HG03108 (cell line): ENCODE measurements around the gene OTULINL.
A peak's percentile ranks its signal among the peaks of the same experiment; 100 is the strongest.

ENCODE experiments used
- ATAC-seq: cut with Tn5 transposase; IDR thresholded peaks from one replicate; pipeline ENCODE4 v1.9.1; 2021; ENCODE audit warnings: moderate library complexity; ENCODE audit not compliant: unreplicated experiment

OTULINL gene

DNA sequence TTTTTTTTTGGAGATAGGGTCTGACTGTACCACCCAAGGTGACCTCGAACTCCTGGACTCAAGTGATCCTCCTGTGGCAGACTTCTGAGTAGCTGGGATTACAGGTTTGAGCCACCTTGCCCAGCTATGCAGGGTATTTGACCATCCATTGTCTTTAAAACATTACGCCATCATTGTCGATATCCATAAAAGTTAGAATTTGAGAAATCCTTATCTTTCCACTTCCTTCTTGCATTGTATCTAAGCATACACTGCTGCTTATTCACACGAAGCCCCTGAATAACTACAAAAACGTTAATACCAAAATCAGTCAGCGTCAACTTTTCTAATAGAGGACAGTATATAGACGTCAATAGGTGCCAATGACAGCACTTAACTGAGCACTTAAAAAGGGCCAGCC, 5.4 kb upstream of the OTULINL start:
- no peak for ATAC-seq

DNA sequence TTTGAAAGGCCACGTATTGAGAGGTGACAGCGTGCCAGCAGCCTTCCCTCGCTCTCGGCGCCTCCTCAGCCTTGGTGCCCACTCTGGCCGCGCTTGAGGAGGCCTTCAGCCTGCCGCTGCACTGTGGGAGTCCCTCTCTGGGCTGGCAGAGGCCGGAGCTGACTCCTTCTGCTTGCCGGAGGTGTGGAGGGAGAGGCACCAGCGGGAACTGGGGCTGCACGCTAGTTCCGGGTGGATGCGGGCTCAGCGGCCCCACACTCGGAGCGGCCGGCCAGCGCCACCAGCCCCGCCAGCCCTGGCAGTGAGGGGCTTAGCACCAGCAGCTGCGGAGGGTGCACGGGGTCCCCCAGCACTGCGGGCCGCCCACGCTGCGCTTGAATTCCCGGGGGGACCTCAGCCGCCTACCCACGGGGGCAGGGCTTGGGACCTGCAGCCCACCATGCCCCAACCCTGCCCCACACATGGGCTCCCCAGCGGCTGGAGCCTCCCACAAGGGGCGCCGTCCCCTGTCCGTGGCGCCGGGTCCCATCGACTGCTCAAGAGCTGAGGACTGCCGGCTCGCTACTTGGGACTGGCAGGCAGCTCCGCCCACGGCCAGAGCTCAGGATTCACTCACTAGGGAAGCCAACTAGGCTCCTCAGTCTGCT, 4.4 kb upstream of the OTULINL start:
- ATAC-seq, result no peak

- ATAC-seq, result no peak
These were observed 3.6 kb upstream of the OTULINL start for GRCh38 chr5:14577971-14578370.

GRCh38 chr5:14579246-14579645, 2.3 kb upstream of the OTULINL start:
- ATAC-seq, result no peak

DNA sequence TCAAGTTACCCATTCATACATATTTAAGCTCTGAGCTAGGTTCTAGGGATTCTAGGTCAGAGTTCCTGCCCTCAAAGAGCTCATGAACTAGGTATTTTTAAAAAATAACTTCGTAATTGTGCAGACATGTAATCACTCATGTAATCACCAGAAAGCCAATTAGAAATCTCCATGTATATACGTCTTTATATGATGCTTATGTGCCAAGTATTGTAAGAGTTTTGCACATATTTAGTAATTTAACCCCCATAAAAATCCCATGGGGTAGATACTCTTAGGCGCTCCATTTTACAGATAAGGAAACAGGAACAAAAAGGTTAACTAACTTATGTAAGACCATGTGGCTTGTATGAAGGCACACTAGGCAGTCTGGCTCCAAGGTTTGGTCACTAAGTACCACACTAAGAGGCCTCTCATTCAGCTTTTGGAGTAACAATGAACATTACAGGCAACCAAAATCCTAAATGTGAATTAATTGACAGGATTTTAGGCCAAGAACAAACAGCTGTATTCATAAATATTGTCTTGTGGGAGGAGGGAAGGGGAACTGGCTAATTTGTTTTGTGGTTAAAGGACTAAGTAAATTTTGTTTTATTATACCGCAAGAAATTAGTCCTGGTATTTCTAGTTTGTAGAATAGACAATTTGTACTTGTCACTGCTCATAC, 1.7 kb upstream of the OTULINL start:
- ATAC-seq, result no peak

DNA sequence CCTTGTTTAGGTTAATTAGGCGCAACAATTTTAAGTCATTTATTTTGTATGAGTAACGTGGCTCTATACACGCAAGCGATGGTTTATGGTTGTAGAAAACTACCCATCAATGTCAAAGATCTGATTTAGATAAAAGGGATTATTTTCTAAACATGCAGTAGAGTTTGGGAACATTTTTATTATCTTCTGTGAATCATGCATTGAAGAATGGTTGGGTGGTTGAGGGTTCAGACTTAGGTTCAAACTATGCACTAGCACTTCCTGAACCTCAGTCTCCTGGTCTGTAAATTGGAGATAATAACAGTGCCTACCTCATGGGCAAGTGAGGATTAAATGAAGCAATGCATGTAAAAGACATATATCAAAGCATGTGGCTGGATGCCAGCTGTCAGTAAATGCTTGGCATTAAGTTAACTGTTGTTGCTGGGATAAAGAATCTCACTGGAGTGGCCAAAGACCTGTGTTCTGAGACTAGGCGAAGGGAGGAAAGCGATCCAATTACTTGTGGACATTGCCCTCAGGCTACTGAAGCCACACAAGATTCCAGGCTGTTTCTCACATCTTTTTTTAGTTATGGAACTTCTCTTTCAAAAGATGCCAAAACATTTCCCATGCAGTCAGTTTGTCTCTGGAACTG, 1.1 kb upstream of the OTULINL start:
- no peak for ATAC-seq

GRCh38 chr5:14581891-14582796, 552 bp downstream of the OTULINL start:
- ATAC-seq, result peak; percentile 57

DNA sequence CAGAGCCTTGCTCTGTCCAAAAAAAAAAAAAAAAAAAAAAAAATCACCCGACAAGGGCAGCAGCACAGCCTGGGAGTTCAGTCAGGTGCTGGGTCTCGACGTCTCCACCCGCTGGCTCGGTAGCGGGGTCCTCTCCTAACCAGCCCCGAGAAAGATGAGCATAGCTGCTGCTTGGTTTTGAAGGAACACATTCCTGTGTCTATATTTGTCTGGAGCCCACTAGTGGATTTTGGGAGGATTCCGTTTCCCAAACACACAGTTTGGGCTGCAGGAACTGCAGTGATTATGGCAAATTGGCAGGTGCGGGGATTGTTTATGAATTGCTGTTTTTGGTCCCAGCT, 1.2 kb downstream of the OTULINL start:
- no peak for ATAC-seq

DNA sequence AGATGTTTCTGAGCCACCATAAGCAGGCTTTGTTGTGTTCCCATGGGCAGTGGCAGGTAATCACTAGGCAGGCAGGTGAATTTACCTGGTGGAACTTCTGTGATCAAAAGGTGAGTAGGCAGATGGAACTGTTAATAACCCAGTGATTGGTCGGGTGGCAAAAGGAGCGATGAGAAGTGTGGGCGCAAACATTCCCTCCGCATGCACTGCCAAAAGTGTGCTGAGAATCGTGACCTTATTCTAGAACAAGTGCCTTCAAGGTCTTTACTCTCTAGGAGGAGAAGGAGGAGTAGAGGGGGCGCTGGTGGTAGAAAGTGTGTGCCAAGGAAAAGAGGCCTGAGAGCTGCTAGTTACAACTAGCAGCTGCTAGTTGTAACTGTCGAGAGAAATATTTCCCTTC, 3.3 kb downstream of the OTULINL start:
- no peak for ATAC-seq

GRCh38 chr5:14587150-14587549, 5.6 kb downstream of the OTULINL start:
- no peak for ATAC-seq

GRCh38 chr5:14588145-14588544, 6.6 kb downstream of the OTULINL start:
- ATAC-seq, result no peak

DNA sequence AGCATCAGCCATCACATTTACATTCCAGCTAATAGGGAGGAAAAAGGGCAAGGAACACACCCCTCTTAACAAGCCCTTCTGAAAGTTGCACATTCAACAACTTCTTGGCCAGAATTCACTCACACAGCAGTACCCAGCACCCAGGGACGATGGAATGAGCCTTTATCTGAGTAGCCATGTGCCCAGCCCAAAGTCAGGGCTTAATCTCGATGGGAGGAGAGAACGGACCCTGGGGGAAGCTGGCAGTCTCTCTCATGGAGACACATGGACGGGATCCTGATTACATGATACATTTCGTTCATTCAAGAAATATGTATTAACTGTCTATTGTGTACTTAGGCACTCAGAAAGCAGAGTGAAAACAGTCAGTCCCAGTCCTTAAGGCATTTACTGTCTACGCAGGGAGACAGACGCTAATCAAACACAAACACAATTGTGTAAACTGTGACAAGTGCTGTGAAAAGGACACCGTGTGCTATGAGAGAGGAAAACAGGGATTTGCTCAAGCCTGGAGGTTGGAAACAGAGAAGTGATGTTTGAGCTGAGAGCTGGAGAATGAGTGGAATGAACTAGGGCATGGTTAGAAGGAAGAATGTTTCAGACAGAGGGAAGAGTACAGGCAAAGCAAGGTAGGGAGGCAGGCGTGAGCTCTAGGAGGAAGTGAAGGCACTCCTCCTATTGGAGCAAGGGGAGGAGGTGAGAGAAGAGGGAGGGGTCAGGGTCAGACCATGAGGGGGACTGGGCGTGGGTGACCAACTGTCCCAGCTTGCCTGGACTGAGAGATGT, 7.4 kb downstream of the OTULINL start:
- no peak for ATAC-seq

DNA sequence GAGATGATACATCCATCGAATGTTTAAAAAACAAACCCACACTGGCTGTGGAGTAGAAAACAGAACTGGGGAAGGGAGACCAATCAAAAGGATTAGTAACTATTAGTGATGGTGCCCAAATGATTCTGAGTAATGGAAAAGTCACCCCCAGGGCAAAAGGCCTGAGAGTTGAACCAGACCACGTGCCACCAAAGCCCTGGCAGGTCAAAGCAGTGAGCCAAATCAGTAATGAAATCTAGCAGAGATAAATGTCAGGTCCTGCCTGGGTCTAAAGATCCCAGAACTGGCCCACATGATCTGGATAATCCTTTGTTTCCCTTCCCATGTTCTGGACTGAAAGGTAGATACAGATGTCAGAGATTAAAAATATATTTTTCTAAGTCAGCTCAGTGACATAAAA, 9.4 kb downstream of the OTULINL start:
- ATAC-seq, result no peak

GRCh38 chr5:14591548-14591947, 10.0 kb downstream of the OTULINL start:
- ATAC-seq, result no peak

- no peak for ATAC-seq
These were observed 11.9 kb downstream of the OTULINL start for GRCh38 chr5:14593326-14594021.

- ATAC-seq, result no peak
These were observed 12.9 kb downstream of the OTULINL start for GRCh38 chr5:14594378-14595074.

- ATAC-seq, result peak; percentile 89
These were observed 13.6 kb downstream of the OTULINL start for GRCh38 chr5:14595189-14595588.

GRCh38 chr5:14595891-14596290, 14.3 kb downstream of the OTULINL start:
- ATAC-seq, result no peak

DNA sequence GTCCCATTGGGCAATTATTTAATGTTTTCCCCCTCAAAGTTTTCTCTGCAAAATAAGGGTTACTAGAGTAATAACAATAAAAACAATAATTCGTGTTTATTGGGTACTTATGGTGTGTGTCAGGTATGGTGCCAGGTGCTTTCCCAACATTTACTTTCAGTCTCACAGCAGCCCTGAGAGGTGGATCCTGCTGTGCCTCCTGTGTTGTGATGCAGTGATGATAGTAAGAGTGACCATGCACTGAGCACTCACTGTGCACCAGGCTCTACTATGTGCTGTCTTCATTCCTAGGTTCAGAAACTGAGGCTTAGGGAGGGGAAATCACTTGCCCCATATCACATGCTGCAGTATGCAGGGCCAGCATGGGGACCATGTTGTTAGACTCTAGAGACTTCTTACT, 15.5 kb downstream of the OTULINL start:
- no peak for ATAC-seq

DNA sequence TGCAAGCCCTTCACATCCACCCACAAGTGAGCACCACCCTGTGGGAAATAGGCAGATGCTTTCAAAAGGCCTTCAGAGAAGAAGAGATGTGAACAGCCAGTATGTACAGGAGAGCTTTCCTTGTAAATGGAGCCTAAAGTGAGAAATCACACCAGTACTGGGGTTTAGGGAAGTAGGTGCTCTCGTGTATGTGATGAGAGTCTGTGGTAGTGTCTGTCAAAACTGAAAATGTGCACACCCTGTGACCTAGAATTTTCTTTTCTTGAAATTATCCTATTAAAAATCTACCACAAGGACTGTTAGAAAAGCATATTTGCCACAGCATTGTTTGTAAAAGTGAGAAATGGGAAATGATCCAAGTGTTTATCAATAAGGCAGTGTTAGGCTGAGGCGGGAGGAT, 16.6 kb downstream of the OTULINL start:
- no peak for ATAC-seq
